GM19463 (cell line): ENCODE measurements around the gene CAD.
"Not testable (repeated sequence)": the region's sequence is repeated elsewhere in the genome, so short reads cannot be mapped to it uniquely, and the experiment has no call there.

Experiments used
- ATAC-seq: cut with Tn5 transposase; IDR thresholded peaks from one replicate; pipeline ENCODE4 v1.9.1; 2021; ENCODE audit warnings: mild to moderate bottlenecking, moderate library complexity; ENCODE audit not compliant: unreplicated experiment

The CAD gene

GRCh38 chr2:27251766-27252165 is 34.6 kb downstream of the CAD start:
- ATAC-seq, result no peak

GRCh38 chr2:27255187-27255586 is 38.0 kb downstream of the CAD start:
- no peak for ATAC-seq

DNA sequence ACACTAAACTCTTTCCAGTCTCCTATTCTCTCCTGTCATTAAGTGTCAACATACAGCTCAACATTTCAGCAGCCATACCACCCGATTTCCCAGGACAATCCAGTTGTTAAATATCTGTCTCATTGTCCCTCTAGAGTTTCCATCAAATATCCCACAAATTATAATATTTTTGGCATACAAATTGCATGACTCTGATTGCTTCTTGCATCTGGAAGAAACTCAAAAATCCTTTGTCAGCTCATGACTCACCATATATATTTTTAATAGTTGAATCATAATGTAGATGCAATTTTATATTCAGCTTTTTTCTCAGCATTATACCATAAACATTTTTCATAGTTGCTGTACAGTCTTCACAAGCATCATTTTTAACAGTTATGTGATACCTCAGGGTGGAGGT is 38.5 kb downstream of the CAD start:
- no peak for ATAC-seq

- no peak for ATAC-seq
Observed at GRCh38 chr2:27256855-27257454, 39.8 kb downstream of the CAD start.

- no peak for ATAC-seq
Observed at GRCh38 chr2:27258051-27258450, 40.9 kb downstream of the CAD start.

DNA sequence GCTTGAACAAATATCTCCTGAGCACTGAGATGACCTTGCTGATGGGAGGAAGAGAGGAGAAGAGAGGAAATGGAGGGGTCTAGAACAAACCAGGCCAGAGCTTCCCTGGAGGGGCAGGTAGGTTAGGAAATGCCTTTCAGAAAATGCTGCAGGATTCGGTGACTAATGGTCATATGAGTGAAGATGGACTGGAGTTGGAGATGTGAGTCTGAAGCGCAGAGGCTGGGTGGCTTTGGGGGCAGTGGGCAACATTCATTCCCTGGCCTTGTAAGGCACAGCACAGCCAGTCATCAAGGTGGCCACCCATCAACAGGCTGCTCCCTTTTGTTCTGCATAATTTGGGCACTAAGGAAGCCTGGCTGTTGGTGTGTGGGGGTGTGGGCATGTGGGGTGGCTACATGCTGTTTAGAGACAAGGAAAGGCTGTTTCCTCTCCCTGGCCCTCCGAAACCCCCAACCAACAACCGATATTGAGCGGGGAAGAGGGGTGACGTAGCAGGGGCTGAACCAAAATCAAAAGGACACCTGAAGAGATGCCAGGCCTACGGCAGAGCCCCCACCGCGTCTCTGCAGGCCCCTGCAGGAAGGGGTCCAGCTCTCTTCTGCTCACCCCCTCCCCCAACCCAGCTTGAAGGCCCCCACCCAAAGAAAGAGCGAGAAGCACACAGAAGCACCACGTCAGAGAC is 44.2 kb downstream of the CAD start:
- ATAC-seq, result no peak

GRCh38 chr2:27261926-27262298 is 44.7 kb downstream of the CAD start:
- no peak for ATAC-seq

DNA sequence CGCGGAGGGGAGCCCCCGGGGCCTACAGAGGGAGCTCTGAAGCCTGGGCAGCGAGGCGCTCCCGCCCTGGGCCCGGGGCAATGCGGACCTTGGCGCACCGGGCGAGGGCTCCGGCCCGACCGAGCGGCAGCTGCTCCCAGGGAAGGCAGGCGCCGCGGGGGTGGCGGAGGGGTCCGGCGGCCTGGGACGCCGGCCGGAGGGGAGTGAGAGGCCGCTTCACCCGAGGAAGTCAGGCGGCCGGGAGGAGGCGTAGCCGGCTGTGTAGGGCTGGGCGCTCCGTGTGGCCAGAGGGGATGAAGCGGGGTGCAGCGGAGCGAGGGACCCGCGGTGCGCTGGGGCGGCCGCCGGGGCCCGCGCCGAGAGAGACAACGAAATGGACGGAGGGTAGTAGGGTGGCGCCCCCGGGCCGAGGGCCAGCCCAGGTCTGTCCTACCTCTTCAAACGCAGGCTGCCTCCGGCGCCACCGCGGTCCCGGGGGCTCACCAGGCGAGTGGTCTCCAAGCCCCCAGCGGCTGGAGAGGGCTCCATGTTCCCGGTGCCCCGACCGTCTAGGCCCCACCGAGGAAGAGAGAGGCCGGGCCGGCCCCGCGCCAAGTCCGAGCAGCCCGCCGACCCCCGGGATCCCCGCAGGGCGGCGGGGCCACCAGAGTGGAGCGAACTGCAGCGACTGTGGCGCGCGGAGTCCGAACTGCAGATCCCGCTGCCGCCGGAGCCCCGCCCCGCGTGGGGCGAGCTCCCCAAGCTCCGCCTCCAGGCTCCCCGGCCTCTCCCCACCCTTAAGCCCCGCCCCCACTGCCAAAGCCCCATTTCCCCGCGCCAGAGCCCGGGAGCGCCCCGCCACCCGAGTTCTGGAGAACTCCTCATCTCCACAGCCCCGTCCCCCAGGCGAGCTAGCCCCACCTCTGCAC is 45.5 kb downstream of the CAD start, which contains the start of gene SLC30A3:
Gene SLC30A3, minus strand, starts transcription at position 669 of the 908 bp plus-strand sequence. Its CDS starts 141 bp downstream, at position 528.
- ATAC-seq, result peak; percentile 50

GRCh38 chr2:27263287-27264252 is 46.4 kb downstream of the CAD start:
- no peak for ATAC-seq

DNA sequence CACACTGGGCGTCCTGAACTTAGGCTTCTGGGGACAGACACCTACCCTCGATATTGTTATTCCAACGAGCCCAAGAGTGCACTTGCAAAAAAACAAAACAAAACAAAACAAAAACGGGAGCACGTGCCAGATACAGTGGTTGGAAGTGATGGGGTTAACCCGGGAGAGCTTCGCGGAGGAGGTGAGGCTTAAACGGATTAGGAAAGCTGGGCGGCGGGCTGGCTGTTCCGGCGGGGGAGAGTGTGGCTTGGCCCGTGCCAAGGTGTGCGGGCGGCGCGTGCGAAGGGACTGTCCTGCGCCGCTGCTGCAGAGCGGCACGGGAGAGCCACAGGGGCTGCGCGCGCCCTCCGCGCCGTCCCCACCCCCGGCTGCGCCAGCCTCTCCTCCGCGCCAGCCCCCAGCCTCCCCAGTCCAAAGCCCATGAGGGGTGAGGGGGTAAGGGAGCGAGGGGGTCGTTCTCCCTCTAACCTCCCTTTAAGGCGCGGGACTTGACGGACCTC is 47.1 kb downstream of the CAD start:
- no peak for ATAC-seq

GRCh38 chr2:27264753-27265535 is 47.8 kb downstream of the CAD start:
- peak; percentile 64 for ATAC-seq

GRCh38 chr2:27265536-27265870 is 48.3 kb downstream of the CAD start:
- ATAC-seq, result no peak

GRCh38 chr2:27268296-27268695 is 51.1 kb downstream of the CAD start:
- not testable (repeated sequence) for ATAC-seq

GRCh38 chr2:27270131-27270530 is 53.0 kb downstream of the CAD start:
- no peak for ATAC-seq

- no peak for ATAC-seq
Observed at GRCh38 chr2:27270670-27271069, 53.5 kb downstream of the CAD start.

GRCh38 chr2:27271631-27272340 is 54.6 kb downstream of the CAD start:
- ATAC-seq, result no peak

DNA sequence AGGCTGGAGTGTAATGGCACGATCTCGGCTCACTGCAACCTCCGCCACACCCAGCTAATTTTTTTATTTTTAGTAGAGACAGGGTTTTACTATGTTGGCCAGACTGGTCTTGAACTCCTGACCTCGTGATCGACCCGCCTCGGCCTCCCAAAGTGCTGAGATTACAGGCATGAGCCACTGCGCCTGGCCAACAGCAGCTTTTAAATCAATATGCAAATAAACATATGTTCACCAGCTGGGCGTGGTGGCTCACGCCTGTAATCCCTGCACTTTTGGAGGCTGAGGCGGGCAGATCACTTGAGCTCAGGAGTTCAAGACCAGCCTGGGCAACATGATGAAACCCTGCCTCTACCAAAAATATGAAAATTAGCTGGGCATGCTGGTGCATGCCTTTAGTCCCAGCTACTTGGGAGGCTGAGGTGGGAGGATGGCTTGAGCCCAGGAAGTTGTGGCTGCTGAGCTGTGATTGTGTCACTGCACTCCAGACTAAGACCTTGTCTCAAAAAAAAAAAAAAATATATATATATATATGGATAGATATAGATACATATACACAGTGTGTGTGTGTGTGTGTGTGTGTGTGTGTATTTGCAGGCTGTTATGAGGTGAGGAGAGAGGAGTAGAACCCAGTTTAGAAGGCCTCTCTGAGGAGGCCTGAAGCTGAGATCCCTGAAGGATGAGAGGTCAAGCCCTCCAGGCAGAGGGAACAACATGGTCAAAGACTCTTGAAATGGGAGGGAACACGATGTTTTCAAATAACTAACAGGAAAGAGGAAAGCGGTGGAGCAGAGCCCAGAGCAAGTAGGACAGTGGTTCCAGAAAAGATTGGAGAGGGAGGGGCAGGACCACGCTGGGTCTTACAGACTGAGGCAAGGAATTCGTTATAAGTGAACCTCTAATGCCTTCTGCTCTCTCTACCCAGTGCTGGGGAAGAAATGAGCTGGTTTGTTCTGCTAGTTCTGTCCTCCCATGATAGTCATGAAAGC is 55.7 kb downstream of the CAD start:
- not testable (repeated sequence) for ATAC-seq
